HG03565 (cell line): Measurements from ENCODE around the gene YTHDF1.
"Not testable (repeated sequence)": the region's sequence is repeated elsewhere in the genome, so short reads cannot be mapped to it uniquely, and the experiment has no call there.

Source experiments
- ATAC-seq: cut with Tn5 transposase; IDR thresholded peaks from one replicate; pipeline ENCODE4 v1.9.1; 2021; ENCODE audit warnings: mild to moderate bottlenecking, moderate library complexity; ENCODE audit not compliant: unreplicated experiment

Gene YTHDF1

GRCh38 chr20:63228806-63229205 lies 12.9 kb upstream of the YTHDF1 start:
- no peak for ATAC-seq

- no peak for ATAC-seq
These were observed 11.3 kb upstream of the YTHDF1 start for GRCh38 chr20:63227260-63227659.

- no peak for ATAC-seq
These were observed 10.4 kb upstream of the YTHDF1 start for GRCh38 chr20:63226042-63226943.

GRCh38 chr20:63225082-63225454 lies 9.1 kb upstream of the YTHDF1 start:
- ATAC-seq: no peak

- ATAC-seq: no peak
These were observed 8.6 kb upstream of the YTHDF1 start for GRCh38 chr20:63224412-63225081.

GRCh38 chr20:63223826-63224207 lies 7.9 kb upstream of the YTHDF1 start:
- ATAC-seq: no peak

- ATAC-seq: no peak
These were observed 7.3 kb upstream of the YTHDF1 start for GRCh38 chr20:63223121-63223825.

- no peak for ATAC-seq
These were observed 6.6 kb upstream of the YTHDF1 start for GRCh38 chr20:63222541-63222940.

GRCh38 chr20:63221400-63222053 lies 5.6 kb upstream of the YTHDF1 start:
- not testable (repeated sequence) for ATAC-seq

GRCh38 chr20:63220696-63221399 lies 4.9 kb upstream of the YTHDF1 start:
- ATAC-seq: no peak

- no peak for ATAC-seq
These were observed 4.1 kb upstream of the YTHDF1 start for GRCh38 chr20:63219866-63220521.

- no peak for ATAC-seq
These were observed 3.5 kb upstream of the YTHDF1 start for GRCh38 chr20:63219447-63219821.

GRCh38 chr20:63218701-63219446 lies 2.9 kb upstream of the YTHDF1 start:
- ATAC-seq: no peak

- ATAC-seq: no peak
These were observed 1.8 kb upstream of the YTHDF1 start for GRCh38 chr20:63217706-63218105.

- no peak for ATAC-seq
These were observed 1.0 kb upstream of the YTHDF1 start for GRCh38 chr20:63216849-63217471.

GRCh38 chr20:63215101-63216040 lies 560 bp downstream of the YTHDF1 start:
- ATAC-seq: peak; percentile 14

- ATAC-seq: no peak
These were observed 1.4 kb downstream of the YTHDF1 start for GRCh38 chr20:63214514-63214913.

GRCh38 chr20:63212792-63213191 lies 3.1 kb downstream of the YTHDF1 start:
- no peak for ATAC-seq
